Embryonic facial prominence (tissue), 1 donor: ENCODE data around the gene COL11A1.
"Not testable (repeated sequence)": the region's sequence is repeated elsewhere in the genome, so short reads cannot be mapped to it uniquely, and the experiment has no call there.

Experiments used
- DNase-seq: peaks from one replicate; pipeline ENCODE4 v3.0.0-alpha.2; 2016; ENCODE audit errors: extremely low spot score

Gene COL11A1

GRCh38 chr1:103084181-103084580, 24.1 kb downstream of the COL11A1 start:
- DNase-seq, result no peak

GRCh38 chr1:103075316-103076000, 32.9 kb downstream of the COL11A1 start:
- no peak for DNase-seq

GRCh38 chr1:103074224-103074623, 34.1 kb downstream of the COL11A1 start:
- no peak for DNase-seq

GRCh38 chr1:103069201-103069600, 39.1 kb downstream of the COL11A1 start:
- DNase-seq, result no peak

- DNase-seq, result no peak
Observed at GRCh38 chr1:103063921-103064320, 44.4 kb downstream of the COL11A1 start.

GRCh38 chr1:103058391-103058790, 49.9 kb downstream of the COL11A1 start:
- DNase-seq, result no peak

- no peak for DNase-seq
Observed at GRCh38 chr1:103056423-103056822, 51.9 kb downstream of the COL11A1 start.

- DNase-seq, result not testable (repeated sequence)
Observed at GRCh38 chr1:103028110-103028509, 80.2 kb downstream of the COL11A1 start.

- no peak for DNase-seq
Observed at GRCh38 chr1:103025858-103026409, 82.4 kb downstream of the COL11A1 start.

GRCh38 chr1:103024051-103024450, 84.3 kb downstream of the COL11A1 start:
- no peak for DNase-seq

GRCh38 chr1:103002005-103002404, 106.3 kb downstream of the COL11A1 start:
- no peak for DNase-seq

GRCh38 chr1:102978874-102979273, 129.4 kb downstream of the COL11A1 start:
- no peak for DNase-seq

- no peak for DNase-seq
Observed at GRCh38 chr1:102977292-102977691, 131.0 kb downstream of the COL11A1 start.

GRCh38 chr1:102970496-102971078, 137.7 kb downstream of the COL11A1 start:
- DNase-seq, result no peak

- no peak for DNase-seq
Observed at GRCh38 chr1:102967786-102968185, 140.5 kb downstream of the COL11A1 start.

GRCh38 chr1:102961549-102961948, 146.8 kb downstream of the COL11A1 start:
- DNase-seq, result no peak

- no peak for DNase-seq
Observed at GRCh38 chr1:102954576-102954975, 153.7 kb downstream of the COL11A1 start.

GRCh38 chr1:102952400-102952799, 155.9 kb downstream of the COL11A1 start:
- DNase-seq, result no peak

GRCh38 chr1:102942324-102942723, 166.0 kb downstream of the COL11A1 start:
- no peak for DNase-seq

- DNase-seq, result no peak
Observed at GRCh38 chr1:102941366-102941947, 166.9 kb downstream of the COL11A1 start.

GRCh38 chr1:102937401-102937800, 170.9 kb downstream of the COL11A1 start:
- no peak for DNase-seq

GRCh38 chr1:102933362-102933761, 175.0 kb downstream of the COL11A1 start:
- not testable (repeated sequence) for DNase-seq

- DNase-seq, result no peak
Observed at GRCh38 chr1:102919659-102920058, 188.7 kb downstream of the COL11A1 start.
